ENCODE data around the gene DRC3. TPM values are rescaled to one million over a fixed set of nuclear protein-coding genes. Genes with fewer than 3 reads are reported as not detected.

Gene DRC3
- polyA plus RNA-seq, 1 donor from 2014 or later, result 1.9 TPM

GRCh38 chr17:17975436-17975835 lies 2.8 kb downstream of the DRC3 start:
- H3K36me3 ChIP-seq (ENCODE audit: insufficient read depth, low read length), result no peaks in the 10 kb centered on the region
- H3K27me3 ChIP-seq (ENCODE audit: insufficient read depth, low read depth, low read length), result no peaks in the 10 kb centered on the region
- H4K20me1 ChIP-seq (ENCODE audit: insufficient read depth), result no peaks in the 10 kb centered on the region
- H3K9ac ChIP-seq (ENCODE audit: low read length), result no peak overlapping the region
- no peaks in the 10 kb centered on the region for H3K9me3 ChIP-seq (ENCODE audit: low read length)
- H3K4me3 ChIP-seq (ENCODE audit: low read length), result no peak overlapping the region
- no peak overlapping the region for H3K4me2 ChIP-seq (ENCODE audit: low read length)
- TF ChIP-seq RAD21 (conservative IDR thresholded peaks at IDR 0.05) (no peak), POLR2AphosphoS5 (IDR thresholded peaks at IDR 0.05) (no peak), CTCF (IDR thresholded peaks at IDR 0.05; ENCODE audit: poor library complexity, severe bottlenecking) (no peak), MXI1 (conservative IDR thresholded peaks at IDR 0.05; ENCODE audit: poor library complexity, severe bottlenecking) (no peak), EP300 (conservative IDR thresholded peaks at IDR 0.05; ENCODE audit: poor library complexity, severe bottlenecking) (no peak), REST (IDR thresholded peaks at IDR 0.05; ENCODE audit: borderline replicate concordance) (no peak), SMC3 (conservative IDR thresholded peaks at IDR 0.05; ENCODE audit: poor library complexity) (no peak), TAF1 (IDR thresholded peaks at IDR 0.05; ENCODE audit: low read depth) (no peak), EZH2 (IDR thresholded peaks at IDR 0.05; ENCODE audit: borderline replicate concordance, insufficient read depth, low read length, poor library complexity, severe bottlenecking) (no peak)
- no peaks in the 10 kb centered on the region for H3F3A ChIP-seq (ENCODE audit: insufficient read depth, low read length, poor library complexity, severe bottlenecking)
- H3K27ac ChIP-seq (ENCODE audit: low read length), result no peak overlapping the region
- H2AFZ ChIP-seq (ENCODE audit: low read depth, low read length), result no peak overlapping the region
- H3K79me2 ChIP-seq (replicated peaks; ENCODE audit: insufficient read depth, low read length), result peaks cover 16% of the 10 kb centered on the region
- no peaks in the 10 kb centered on the region for H3K9me2 ChIP-seq (ENCODE audit: insufficient read depth, low read length)

DNA sequence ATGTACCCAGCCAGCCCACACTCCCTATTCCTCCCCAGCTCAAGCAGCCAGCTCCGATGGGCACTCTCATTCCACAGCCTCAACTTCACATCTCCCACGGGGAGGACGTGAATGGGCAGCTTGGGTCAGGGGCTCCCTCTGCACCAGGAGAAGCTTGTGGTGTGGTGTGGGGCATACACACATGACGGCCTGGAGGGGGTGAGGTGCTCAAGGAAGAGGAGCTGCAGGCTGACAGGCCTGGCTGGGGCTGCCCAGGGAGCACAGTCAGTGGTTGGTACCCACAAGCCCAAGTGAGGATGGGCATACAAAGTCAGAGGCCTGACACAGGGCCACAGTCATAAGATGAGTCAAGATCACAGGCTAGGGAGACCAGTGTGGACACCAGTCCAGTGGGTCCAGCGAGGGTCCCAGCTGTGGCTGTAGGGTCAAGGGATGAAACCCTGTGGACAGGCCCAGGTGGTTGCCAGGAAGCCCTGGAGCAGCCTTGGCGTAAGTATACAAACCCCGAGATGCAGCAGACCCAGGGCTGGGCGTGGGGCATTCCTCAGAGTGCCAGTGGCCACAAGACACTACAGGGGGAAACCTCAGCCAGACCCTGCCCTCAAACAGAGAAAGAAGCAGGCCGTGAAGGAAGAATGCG lies 4.4 kb downstream of the DRC3 start:
- H3K36me3 ChIP-seq (ENCODE audit: insufficient read depth, low read length), result no peaks in the 10 kb centered on the region
- H3K27ac ChIP-seq (ENCODE audit: low read length), result no peak overlapping the region
- H3K27me3 ChIP-seq (ENCODE audit: insufficient read depth, low read depth, low read length), result no peaks in the 10 kb centered on the region
- H3K79me2 ChIP-seq (replicated peaks; ENCODE audit: insufficient read depth, low read length), result no peaks in the 10 kb centered on the region
- H3K4me3 ChIP-seq (ENCODE audit: low read length), result no peak overlapping the region
- no peak overlapping the region for H3K9ac ChIP-seq (ENCODE audit: low read length)
- H3K9me2 ChIP-seq (ENCODE audit: insufficient read depth, low read length), result no peaks in the 10 kb centered on the region
- no peak for TF ChIP-seq REST (IDR thresholded peaks at IDR 0.05; ENCODE audit: borderline replicate concordance)
- TF ChIP-seq CTCF (IDR thresholded peaks at IDR 0.05; ENCODE audit: poor library complexity, severe bottlenecking), result no peak
- H3F3A ChIP-seq (ENCODE audit: insufficient read depth, low read length, poor library complexity, severe bottlenecking), result no peaks in the 10 kb centered on the region
- no peak overlapping the region for H3K4me2 ChIP-seq (ENCODE audit: low read length)
- H2AFZ ChIP-seq (ENCODE audit: low read depth, low read length), result no peak overlapping the region
- no peaks in the 10 kb centered on the region for H4K20me1 ChIP-seq (ENCODE audit: insufficient read depth)
- no peaks in the 10 kb centered on the region for H3K9me3 ChIP-seq (ENCODE audit: low read length)

All from neural cell (in vitro differentiated cells).